Neuronal stem cell (in vitro differentiated cells): ENCODE measurements around the gene AGO1.

Experiments used
- DNase-seq: peaks from one replicate; pipeline ENCODE4 v3.0.0-alpha.2; 2013; ENCODE audit warnings: low spot score
- H2AFZ ChIP-seq: one replicate; pipeline ENCODE4 v1.6.1; 2013; ENCODE audit warnings: mild to moderate bottlenecking, low read length, inconsistent platforms
- H2AK5ac ChIP-seq: 2 replicates; pipeline ENCODE4 v1.6.1; 2013; ENCODE audit warnings: low read depth, mild to moderate bottlenecking, inconsistent platforms, low read length, moderate library complexity, mixed read lengths
- H2BK120ac ChIP-seq: 2 replicates; pipeline ENCODE4 v1.6.1; 2013; ENCODE audit warnings: low read depth, mild to moderate bottlenecking, inconsistent platforms, low read length, moderate library complexity, mixed read lengths
- H2BK12ac ChIP-seq: one replicate; pipeline ENCODE4 v1.6.1; 2013; ENCODE audit warnings: low read length, inconsistent platforms
- H2BK15ac ChIP-seq: 2 replicates; pipeline ENCODE4 v1.6.1; 2013; ENCODE audit warnings: mild to moderate bottlenecking, low read length, inconsistent platforms, mixed read lengths
- H2BK5ac ChIP-seq: one replicate; pipeline ENCODE4 v1.6.1; 2013; ENCODE audit warnings: inconsistent platforms, mild to moderate bottlenecking, low read length, moderate library complexity
- H3K14ac ChIP-seq: one replicate; pipeline ENCODE4 v1.6.1; 2013; ENCODE audit warnings: low read length, inconsistent platforms
- H3K18ac ChIP-seq: 2 replicates; pipeline ENCODE4 v1.6.1; 2013; ENCODE audit warnings: low read length, inconsistent platforms
- H3K23ac ChIP-seq: 2 replicates; pipeline ENCODE4 v1.6.1; 2013; ENCODE audit warnings: low read depth, mild to moderate bottlenecking, mixed read lengths, low read length, inconsistent platforms; ENCODE audit not compliant: poor library complexity
- H3K27ac ChIP-seq: replicated peaks from 3 replicates; pipeline ENCODE4 v1.5.1; 2013; ENCODE audit warnings: low read length, inconsistent platforms
- H3K27me3 ChIP-seq, 3 experiments: 2 replicates each; pipeline ENCODE4 v1.6.1; 2013; ENCODE audit warnings: low read length in 3 of 3, mild to moderate bottlenecking in 2 of 3, inconsistent platforms in 1 of 3, low read depth in 1 of 3, mixed read lengths in 1 of 3, moderate library complexity in 1 of 3; ENCODE audit not compliant: control insufficient read depth in 3 of 3, insufficient read depth in 3 of 3
- H3K36me3 ChIP-seq, 2 donors: replicated peaks in 1 of 2; 2 replicates each; pipeline ENCODE4 v1.6.1; 2013; ENCODE audit warnings: low read length in 2 of 2; ENCODE audit not compliant: control insufficient read depth in 2 of 2, insufficient read depth in 2 of 2
- H3K4ac ChIP-seq: 2 replicates; pipeline ENCODE4 v1.6.1; 2013; ENCODE audit warnings: inconsistent platforms, mild to moderate bottlenecking, low read length, moderate library complexity
- H3K4me1 ChIP-seq, 2 donors: 1 replicate in 1 of 2; 2 replicates in 1 of 2; pipeline ENCODE4 v1.6.1; 2013; ENCODE audit warnings: low read length in 2 of 2, low read depth in 1 of 2; ENCODE audit not compliant: control insufficient read depth in 2 of 2, insufficient read depth in 1 of 2
- H3K4me2 ChIP-seq: one replicate; pipeline ENCODE4 v1.6.1; 2013; ENCODE audit warnings: mild to moderate bottlenecking, low read length, inconsistent platforms; ENCODE audit not compliant: insufficient read depth, poor library complexity, severe bottlenecking
- H3K4me3 ChIP-seq, 2 donors: 2 replicates each; pipeline ENCODE4 v1.5.1; 2013; ENCODE audit warnings: low read length in 2 of 2, mild to moderate bottlenecking in 2 of 2, inconsistent platforms in 1 of 2, moderate library complexity in 1 of 2
- H3K79me1 ChIP-seq: one replicate; pipeline ENCODE4 v1.6.1; 2013; ENCODE audit warnings: low read depth, mild to moderate bottlenecking, inconsistent platforms, low read length, moderate library complexity
- H3K9ac ChIP-seq: one replicate; pipeline ENCODE4 v1.6.1; 2013; ENCODE audit warnings: mild to moderate bottlenecking, low read depth, low read length, inconsistent platforms; ENCODE audit not compliant: poor library complexity
- H3K9me3 ChIP-seq, 2 donors: replicated peaks in 1 of 2; 2 replicates each; pipeline versions ENCODE3 to v1.6.1; 2013; ENCODE audit warnings: low read length in 2 of 2, mild to moderate bottlenecking in 2 of 2, inconsistent platforms in 1 of 2, low read depth in 1 of 2, mixed read lengths in 1 of 2, moderate library complexity in 1 of 2; ENCODE audit not compliant: control insufficient read depth in 2 of 2, insufficient read depth in 1 of 2
- H4K8ac ChIP-seq: one replicate; pipeline ENCODE4 v1.6.1; 2013; ENCODE audit warnings: low read depth, mild to moderate bottlenecking, inconsistent platforms, low read length, moderate library complexity
- H4K91ac ChIP-seq: one replicate; pipeline ENCODE4 v1.6.1; 2013; ENCODE audit warnings: low read length, low read depth, mild to moderate bottlenecking, inconsistent platforms; ENCODE audit not compliant: poor library complexity
- WGBS, 2 donors: extraction: QIAGEN DNeasy Blood & Tissue Kit; methylation state at CpG; one replicate each; pipeline ENCODE4 v1.1.7; 2013; ENCODE audit warnings: missing lambda C conversion rate in 2 of 2, mixed read lengths in 1 of 2; ENCODE audit not compliant: insufficient read length in 2 of 2, insufficient replicate concordance in 1 of 2; ENCODE audit errors: extremely low coverage in 2 of 2; 5-methylcytosine and 5-hydroxymethylcytosine counted together

The AGO1 gene

DNA sequence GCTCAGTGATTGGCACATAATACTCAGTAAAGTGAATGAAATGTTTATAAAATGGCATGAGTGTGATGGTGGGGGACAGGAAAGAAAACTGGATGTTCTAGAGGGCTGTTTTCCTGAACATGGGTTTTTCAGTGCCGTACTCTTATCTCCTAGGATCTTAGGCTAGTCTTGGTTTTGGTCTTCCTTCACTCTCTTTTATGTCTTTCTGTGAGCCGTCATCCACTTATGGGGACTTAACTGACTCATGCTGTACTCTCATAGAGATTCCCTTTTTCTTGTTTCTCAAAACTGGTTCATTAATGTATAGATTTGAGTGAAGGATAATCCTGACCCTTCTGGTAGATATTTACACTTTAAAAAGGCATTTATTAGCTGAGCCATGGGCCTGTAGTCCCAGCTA is 64.5 kb downstream of the AGO1 start:
- WGBS, 2 donors, result no CpG with 5 or more reads among the region's 2 CpGs
- no peaks in the 10 kb centered on the region for H3K4me1 ChIP-seq
- no peak overlapping the region for H2AFZ ChIP-seq
- no peak overlapping the region for H4K8ac ChIP-seq
- H2AK5ac ChIP-seq, result no peak overlapping the region
- H2BK15ac ChIP-seq, result no peak overlapping the region
- H2BK120ac ChIP-seq, result no peak overlapping the region
- H3K4ac ChIP-seq, result no peak overlapping the region
- no peak for DNase-seq
- H3K36me3 ChIP-seq, result peaks cover 0 to 50% of the 10 kb centered on the region in 2 donors
- no peak overlapping the region for H3K18ac ChIP-seq
- H3K9me3 ChIP-seq, result no peaks in the 10 kb centered on the region
- no peak overlapping the region for H2BK12ac ChIP-seq
- H4K91ac ChIP-seq, result no peak overlapping the region
- H3K14ac ChIP-seq, result no peak overlapping the region
- no peaks in the 10 kb centered on the region for H3K79me1 ChIP-seq
- no peak overlapping the region for H3K23ac ChIP-seq
- H3K4me2 ChIP-seq, result no peak overlapping the region
- no peak overlapping the region for H3K4me3 ChIP-seq
- no peak overlapping the region for H2BK5ac ChIP-seq
- no peak overlapping the region for H3K27ac ChIP-seq
- H3K9ac ChIP-seq, result no peak overlapping the region
- no peaks in the 10 kb centered on the region for H3K27me3 ChIP-seq

DNA sequence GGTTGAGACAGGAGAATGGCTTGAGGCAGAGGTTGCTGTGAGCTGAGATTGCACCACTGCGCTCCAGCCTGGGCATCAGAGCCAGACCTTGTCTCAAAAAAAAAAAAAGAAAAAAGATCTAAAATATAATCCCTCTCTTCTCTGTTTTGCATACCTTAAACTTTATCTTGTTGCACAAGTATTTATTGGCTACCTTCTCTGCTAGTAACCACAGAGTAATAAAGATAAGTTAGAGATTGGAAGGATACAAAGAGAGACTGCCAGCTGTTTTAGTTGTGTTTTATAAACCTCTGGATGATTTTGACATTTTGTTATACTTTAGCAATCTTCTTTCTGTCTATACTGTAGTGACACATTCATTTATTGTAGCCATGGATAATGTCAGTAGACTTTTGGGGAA is 75.5 kb downstream of the AGO1 start:
- Histone ChIP-seq H3K4ac (no peak overlapping the region), H3K14ac (no peak overlapping the region), H2BK5ac (no peak overlapping the region), H3K9ac (no peak overlapping the region), H3K79me1 (no peaks in the 10 kb centered on the region), H3K9me3 (no peaks in the 10 kb centered on the region), H2BK12ac (no peak overlapping the region), H3K18ac (no peak overlapping the region), H2AK5ac (no peak overlapping the region), H2AFZ (no peak overlapping the region), H4K91ac (no peak overlapping the region), H2BK120ac (no peak overlapping the region), H3K27ac (no peak overlapping the region), H4K8ac (no peak overlapping the region), H3K36me3 (peaks cover 0 to 41% of the 10 kb centered on the region in 2 donors), H3K4me1 (no peaks in the 10 kb centered on the region), H2BK15ac (no peak overlapping the region), H3K27me3 (no peaks in the 10 kb centered on the region), H3K23ac (no peak overlapping the region), H3K4me2 (no peak overlapping the region), H3K4me3 (no peak overlapping the region)
- no CpG with 5 or more reads among the region's 1 CpG for WGBS, 2 donors
- DNase-seq, result no peak

- no peaks in the 10 kb centered on the region for H3K79me1 ChIP-seq
- no CpG with 5 or more reads among the region's 3 CpGs for WGBS, 2 donors
- H2BK12ac ChIP-seq, result no peak overlapping the region
- H2BK15ac ChIP-seq, result no peak overlapping the region
- peaks cover 0 to 38% of the 10 kb centered on the region in 2 donors for H3K36me3 ChIP-seq
- no peak overlapping the region for H2AK5ac ChIP-seq
- H3K9me3 ChIP-seq, result no peaks in the 10 kb centered on the region
- no peak overlapping the region for H3K4me3 ChIP-seq
- no peak overlapping the region for H3K23ac ChIP-seq
- no peak overlapping the region for H3K14ac ChIP-seq
- H2AFZ ChIP-seq, result no peak overlapping the region
- no peak overlapping the region for H3K4me2 ChIP-seq
- H3K18ac ChIP-seq, result no peak overlapping the region
- H2BK5ac ChIP-seq, result no peak overlapping the region
- no peaks in the 10 kb centered on the region for H3K4me1 ChIP-seq
- H3K9ac ChIP-seq, result no peak overlapping the region
- no peak for DNase-seq
- H2BK120ac ChIP-seq, result no peak overlapping the region
- no peaks in the 10 kb centered on the region for H3K27me3 ChIP-seq
- H3K27ac ChIP-seq, result no peak overlapping the region
- no peak overlapping the region for H3K4ac ChIP-seq
- no peak overlapping the region for H4K91ac ChIP-seq
- H4K8ac ChIP-seq, result no peak overlapping the region
These were observed 76.3 kb downstream of the AGO1 start for GRCh38 chr1:35959304-35959703.

GRCh38 chr1:35962952-35963351 is 79.9 kb downstream of the AGO1 start:
- Histone ChIP-seq H3K14ac (no peak overlapping the region), H3K27ac (no peak overlapping the region), H3K18ac (no peak overlapping the region), H4K91ac (no peak overlapping the region), H3K27me3 (no peaks in the 10 kb centered on the region), H4K8ac (no peak overlapping the region), H2BK120ac (no peak overlapping the region), H3K9ac (no peak overlapping the region), H3K4me3 (no peak overlapping the region), H3K79me1 (no peaks in the 10 kb centered on the region), H2BK15ac (no peak overlapping the region), H2BK5ac (no peak overlapping the region), H2AK5ac (no peak overlapping the region), H3K4ac (no peak overlapping the region), H3K4me2 (no peak overlapping the region), H3K23ac (no peak overlapping the region), H3K4me1 (no peaks in the 10 kb centered on the region), H2AFZ (no peak overlapping the region), H2BK12ac (no peak overlapping the region), H3K36me3 (peaks cover 0 to 19% of the 10 kb centered on the region in 2 donors), H3K9me3 (no peaks in the 10 kb centered on the region)
- no CpG with 5 or more reads among the region's 2 CpGs for WGBS, 2 donors
- DNase-seq, result no peak
